Prostate gland (tissue), 2 donors: ENCODE measurements around the gene SP6. TPM values are rescaled to one million over a fixed set of nuclear protein-coding genes. Genes with fewer than 3 reads are reported as not detected.
A peak's percentile ranks its signal among the peaks of the same experiment; 100 is the strongest.

Experiments used
- DNase-seq: peaks from one replicate; pipeline ENCODE4 v3.0.0-alpha.2; 2019; ENCODE audit warnings: low spot score
- H3K27ac ChIP-seq, 2 donors: fragments of 200-600 bp; sonication (generic); 2 replicates each; pipeline ENCODE4 v1.5.1; 2017 to 2019
- H3K27me3 ChIP-seq: fragments of 200-600 bp; sonication (generic); replicated peaks from 2 replicates; pipeline ENCODE4 v1.5.1; 2019; ENCODE audit not compliant: insufficient read depth
- H3K36me3 ChIP-seq, 2 donors: fragments of 200-600 bp; sonication (generic); 1 replicate in 1 of 2; 2 replicates in 1 of 2; pipeline versions ENCODE4 v1.5.1 to v1.8.1; 2017 to 2019
- H3K4me1 ChIP-seq: fragments of 200-600 bp; sonication (generic); replicated peaks from 2 replicates; pipeline ENCODE4 v1.5.1; 2019
- H3K4me3 ChIP-seq, 2 donors: fragments of 200-600 bp; sonication (generic); 2 replicates each; pipeline ENCODE4 v1.5.1; 2017 to 2019
- H3K9me3 ChIP-seq: fragments of 200-600 bp; sonication (generic); 2 replicates; pipeline ENCODE4 v1.5.1; 2017
- CTCF ChIP-seq, 4 experiments: fragments of 200-600 bp in 2 of 4; fragments of 450-650 bp in 2 of 4; sonication (generic) in 2 of 4; IDR thresholded peaks; 1 replicate in 3 of 4; 2 replicates in 1 of 4; pipeline ENCODE4 v1.5.1; 2016 to 2019; ENCODE audit warnings: antibody characterized with exemption in 4 of 4, mild to moderate bottlenecking in 2 of 4, moderate library complexity in 2 of 4
- POLR2A ChIP-seq: fragments of 450-650 bp; IDR thresholded peaks from one replicate; pipeline ENCODE4 v1.6.1; 2016; ENCODE audit warnings: antibody characterized with exemption, mild to moderate bottlenecking
- POLR2AphosphoS5 ChIP-seq: sonication (generic); formaldehyde crosslinking; IDR thresholded peaks from one replicate; pipeline ENCODE4 v1.6.1; 2017; ENCODE audit warnings: antibody characterized with exemption
- WGBS: methylation state at CpG from one replicate; pipeline ENCODE4 v1.1.5; 2018; 5-methylcytosine and 5-hydroxymethylcytosine counted together
- intact Hi-C: fragments of 100-400 bp; cut with DNase I; formaldehyde crosslinking; loops from one replicate; pipeline ENCODE4 v1.14.2; 2022
- total RNA-seq, 2 donors: library from RNA; depleted of rRNA; stranded (reverse); fragments of >200 nt; gene quantifications; one replicate each; pipeline ENCODE4 v1.1.0, GENCODE V29; 2016

The SP6 gene
- total RNA-seq, 2 donors from 2014 or later, result 1.4 to 3.1 TPM

- 76% methylated on average over 3 of the region's 3 CpGs for WGBS
- no peak overlapping the region for H3K27ac ChIP-seq
- TF ChIP-seq POLR2AphosphoS5 (no peak), POLR2A (no peak)
- H3K9me3 ChIP-seq, result no peaks in the 10 kb centered on the region
- no peak for DNase-seq
- H3K4me1 ChIP-seq, result peaks cover 12% of the 10 kb centered on the region
- H3K27me3 ChIP-seq, result no peaks in the 10 kb centered on the region
- H3K36me3 ChIP-seq, result no peaks in the 10 kb centered on the region
- H3K4me3 ChIP-seq, result no peak overlapping the region
- intact Hi-C loops, result no loop called here
Observed at GRCh38 chr17:47829870-47830269, 21.1 kb downstream of the SP6 start.

- Histone ChIP-seq H3K4me3 (no peak overlapping the region), H3K27me3 (no peaks in the 10 kb centered on the region), H3K36me3 (peaks cover 0 to 8% of the 10 kb centered on the region in 2 donors), H3K27ac (no peak overlapping the region), H3K4me1 (peaks cover 12% of the 10 kb centered on the region), H3K9me3 (no peaks in the 10 kb centered on the region)
- intact Hi-C loops, result no loop called here
- TF ChIP-seq POLR2AphosphoS5 (no peak), POLR2A (no peak), CTCF (IDR thresholded peaks at IDR 0.05) (no peak)
- WGBS, result 83% methylated on average over 4 of the region's 4 CpGs
- DNase-seq, result no peak
Observed at GRCh38 chr17:47823519-47823918, 27.4 kb downstream of the SP6 start.

- Histone ChIP-seq H3K27ac (no peak overlapping the region), H3K4me1 (peaks cover 12% of the 10 kb centered on the region), H3K27me3 (no peaks in the 10 kb centered on the region), H3K4me3 (no peak overlapping the region), H3K9me3 (no peaks in the 10 kb centered on the region), H3K36me3 (peaks cover 0 to 8% of the 10 kb centered on the region in 2 donors)
- TF ChIP-seq POLR2AphosphoS5, result no peak
- TF ChIP-seq CTCF (IDR thresholded peaks at IDR 0.05), result no peak
- TF ChIP-seq POLR2A, result no peak
- DNase-seq, result no peak
- intact Hi-C loops, result no loop called here
- WGBS, result 93% methylated on average over 4 of the region's 4 CpGs
Observed at GRCh38 chr17:47822785-47823184, 28.2 kb downstream of the SP6 start.

GRCh38 chr17:47821424-47822391 lies 29.3 kb downstream of the SP6 start, which contains the start of gene OSBPL7:
TSS of gene OSBPL7 (minus strand) at chr17:47821794. CDS start at chr17:47820278, 1,516 bp downstream.
- DNase-seq, result peak; percentile 61
- WGBS, result 8% methylated on average over 13 of the region's 21 CpGs
- H3K4me3 ChIP-seq, result peak within 1 kb of the TSS; percentile 40 to 57
- TF ChIP-seq POLR2A (peak; percentile 25), CTCF (IDR thresholded peaks at IDR 0.05) (peak in 2 of 4 experiments; percentile 7 to 45), POLR2AphosphoS5 (peak; percentile 73)
- H3K4me1 ChIP-seq, result peaks cover 12% of the 10 kb centered on the region
- peak within 1 kb of the TSS; percentile 21 to 50 for H3K27ac ChIP-seq
- H3K9me3 ChIP-seq, result no peaks in the 10 kb centered on the region
- intact Hi-C loops, result no loop called here
- peaks cover 5 to 8% of the 10 kb centered on the region in 2 donors for H3K36me3 ChIP-seq
- no peaks in the 10 kb centered on the region for H3K27me3 ChIP-seq

GRCh38 chr17:47821031-47821423 lies 29.9 kb downstream of the SP6 start:
- peaks cover 12% of the 10 kb centered on the region for H3K4me1 ChIP-seq
- WGBS, result 4% methylated on average over 4 of the region's 4 CpGs
- peak overlapping the region; percentile 40 to 57 for H3K4me3 ChIP-seq
- peaks cover 5 to 8% of the 10 kb centered on the region in 2 donors for H3K36me3 ChIP-seq
- no peaks in the 10 kb centered on the region for H3K27me3 ChIP-seq
- H3K27ac ChIP-seq, result peak overlapping the region; percentile 21 to 50
- H3K9me3 ChIP-seq, result no peaks in the 10 kb centered on the region
- intact Hi-C loops, result no loop called here
- TF ChIP-seq CTCF (IDR thresholded peaks at IDR 0.05), result no peak
- no peak for TF ChIP-seq POLR2A
- no peak for TF ChIP-seq POLR2AphosphoS5
- DNase-seq, result no peak
